SK-N-SH (cell line): ENCODE results near the gene EPHA10.

Experiments used
- ELF1 ChIP-seq: IDR thresholded peaks from 2 replicates; pipeline ENCODE4 v1.4.0; 2012
- EP300 ChIP-seq, 2 experiments: IDR thresholded peaks; 2 replicates each; pipeline versions ENCODE4 v1.4.0 to v1.6.1; 2012; ENCODE audit warnings: borderline replicate concordance in 1 of 2, low read depth in 1 of 2, low read length in 1 of 2
- GATA2 ChIP-seq: sonication (generic); formaldehyde crosslinking; IDR thresholded peaks from 2 replicates; pipeline ENCODE4 v1.5.0; 2020; ENCODE audit warnings: mild to moderate bottlenecking, missing genetic modification reagents
- NFIC ChIP-seq: IDR thresholded peaks from 2 replicates; pipeline ENCODE4 v1.4.0; 2012; ENCODE audit warnings: borderline replicate concordance
- POLR2AphosphoS5 ChIP-seq: IDR thresholded peaks from 2 replicates; pipeline ENCODE4 v1.6.1; 2012; ENCODE audit warnings: low read depth, low read length
- RAD21 ChIP-seq: IDR thresholded peaks from 2 replicates; pipeline ENCODE4 v1.6.1; 2012; ENCODE audit warnings: mild to moderate bottlenecking, low read length
- SIN3A ChIP-seq: IDR thresholded peaks from 2 replicates; pipeline ENCODE4 v1.6.1; 2012; ENCODE audit warnings: low read depth, mild to moderate bottlenecking, low read length, moderate library complexity, borderline replicate concordance
- TEAD4 ChIP-seq: IDR thresholded peaks from 2 replicates; pipeline ENCODE4 v1.4.0; 2012; ENCODE audit warnings: mild to moderate bottlenecking, borderline replicate concordance; ENCODE audit not compliant: insufficient read depth
- YY1 ChIP-seq: IDR thresholded peaks from 2 replicates; pipeline ENCODE4 v1.4.0; 2012; ENCODE audit warnings: low read depth, mild to moderate bottlenecking
- TF ChIP-seq, protein P1 (sequence below): fragments of 200-600 bp; sonication (generic); IDR thresholded peaks from 2 replicates; pipeline ENCODE4 v1.6.1; 2017; ENCODE audit warnings: antibody characterized with exemption, mild to moderate bottlenecking, moderate library complexity
- TF ChIP-seq, protein P2 (sequence below): IDR thresholded peaks from 2 replicates; pipeline ENCODE4 v1.6.1; 2012; ENCODE audit warnings: mild to moderate bottlenecking, low read depth, low read length, moderate library complexity
- TF ChIP-seq, protein P3 (sequence below): IDR thresholded peaks from 2 replicates; pipeline ENCODE4 v1.4.0; 2012; ENCODE audit warnings: low read depth
- TF ChIP-seq, protein P4 (sequence below): IDR thresholded peaks from 2 replicates; pipeline ENCODE4 v1.4.0; 2012; ENCODE audit warnings: low read depth, borderline replicate concordance

DNA sequence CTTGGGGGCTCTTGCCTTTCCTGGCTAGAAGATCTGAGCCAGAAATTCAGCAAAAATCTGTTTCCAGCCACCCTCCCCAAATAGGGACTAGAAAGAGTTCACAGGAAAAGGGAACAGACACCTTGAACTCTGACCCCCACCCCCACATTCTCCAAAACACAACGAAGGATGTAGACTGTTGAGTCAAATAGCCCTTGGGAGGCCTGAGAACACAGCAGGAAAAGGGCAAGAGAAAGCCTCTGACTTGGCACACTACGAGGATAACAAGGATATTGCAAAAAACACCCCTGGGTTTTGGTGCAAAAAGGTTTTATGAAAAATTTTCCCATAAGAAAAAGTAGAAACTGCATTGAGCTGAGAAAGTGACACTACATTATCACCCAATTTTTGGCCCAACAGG, 45.0 kb upstream of the EPHA10 start:
- TF ChIP-seq, protein P1, sequence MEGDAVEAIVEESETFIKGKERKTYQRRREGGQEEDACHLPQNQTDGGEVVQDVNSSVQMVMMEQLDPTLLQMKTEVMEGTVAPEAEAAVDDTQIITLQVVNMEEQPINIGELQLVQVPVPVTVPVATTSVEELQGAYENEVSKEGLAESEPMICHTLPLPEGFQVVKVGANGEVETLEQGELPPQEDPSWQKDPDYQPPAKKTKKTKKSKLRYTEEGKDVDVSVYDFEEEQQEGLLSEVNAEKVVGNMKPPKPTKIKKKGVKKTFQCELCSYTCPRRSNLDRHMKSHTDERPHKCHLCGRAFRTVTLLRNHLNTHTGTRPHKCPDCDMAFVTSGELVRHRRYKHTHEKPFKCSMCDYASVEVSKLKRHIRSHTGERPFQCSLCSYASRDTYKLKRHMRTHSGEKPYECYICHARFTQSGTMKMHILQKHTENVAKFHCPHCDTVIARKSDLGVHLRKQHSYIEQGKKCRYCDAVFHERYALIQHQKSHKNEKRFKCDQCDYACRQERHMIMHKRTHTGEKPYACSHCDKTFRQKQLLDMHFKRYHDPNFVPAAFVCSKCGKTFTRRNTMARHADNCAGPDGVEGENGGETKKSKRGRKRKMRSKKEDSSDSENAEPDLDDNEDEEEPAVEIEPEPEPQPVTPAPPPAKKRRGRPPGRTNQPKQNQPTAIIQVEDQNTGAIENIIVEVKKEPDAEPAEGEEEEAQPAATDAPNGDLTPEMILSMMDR, result no peak
- TF ChIP-seq SIN3A, result no peak
- TF ChIP-seq NFIC, result no peak
- TF ChIP-seq, protein P2, sequence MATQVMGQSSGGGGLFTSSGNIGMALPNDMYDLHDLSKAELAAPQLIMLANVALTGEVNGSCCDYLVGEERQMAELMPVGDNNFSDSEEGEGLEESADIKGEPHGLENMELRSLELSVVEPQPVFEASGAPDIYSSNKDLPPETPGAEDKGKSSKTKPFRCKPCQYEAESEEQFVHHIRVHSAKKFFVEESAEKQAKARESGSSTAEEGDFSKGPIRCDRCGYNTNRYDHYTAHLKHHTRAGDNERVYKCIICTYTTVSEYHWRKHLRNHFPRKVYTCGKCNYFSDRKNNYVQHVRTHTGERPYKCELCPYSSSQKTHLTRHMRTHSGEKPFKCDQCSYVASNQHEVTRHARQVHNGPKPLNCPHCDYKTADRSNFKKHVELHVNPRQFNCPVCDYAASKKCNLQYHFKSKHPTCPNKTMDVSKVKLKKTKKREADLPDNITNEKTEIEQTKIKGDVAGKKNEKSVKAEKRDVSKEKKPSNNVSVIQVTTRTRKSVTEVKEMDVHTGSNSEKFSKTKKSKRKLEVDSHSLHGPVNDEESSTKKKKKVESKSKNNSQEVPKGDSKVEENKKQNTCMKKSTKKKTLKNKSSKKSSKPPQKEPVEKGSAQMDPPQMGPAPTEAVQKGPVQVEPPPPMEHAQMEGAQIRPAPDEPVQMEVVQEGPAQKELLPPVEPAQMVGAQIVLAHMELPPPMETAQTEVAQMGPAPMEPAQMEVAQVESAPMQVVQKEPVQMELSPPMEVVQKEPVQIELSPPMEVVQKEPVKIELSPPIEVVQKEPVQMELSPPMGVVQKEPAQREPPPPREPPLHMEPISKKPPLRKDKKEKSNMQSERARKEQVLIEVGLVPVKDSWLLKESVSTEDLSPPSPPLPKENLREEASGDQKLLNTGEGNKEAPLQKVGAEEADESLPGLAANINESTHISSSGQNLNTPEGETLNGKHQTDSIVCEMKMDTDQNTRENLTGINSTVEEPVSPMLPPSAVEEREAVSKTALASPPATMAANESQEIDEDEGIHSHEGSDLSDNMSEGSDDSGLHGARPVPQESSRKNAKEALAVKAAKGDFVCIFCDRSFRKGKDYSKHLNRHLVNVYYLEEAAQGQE, result no peak
- TF ChIP-seq POLR2AphosphoS5, result no peak
- TF ChIP-seq, protein P3, sequence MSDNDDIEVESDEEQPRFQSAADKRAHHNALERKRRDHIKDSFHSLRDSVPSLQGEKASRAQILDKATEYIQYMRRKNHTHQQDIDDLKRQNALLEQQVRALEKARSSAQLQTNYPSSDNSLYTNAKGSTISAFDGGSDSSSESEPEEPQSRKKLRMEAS, result no peak
- no peak for TF ChIP-seq GATA2
- TF ChIP-seq, protein P4, sequence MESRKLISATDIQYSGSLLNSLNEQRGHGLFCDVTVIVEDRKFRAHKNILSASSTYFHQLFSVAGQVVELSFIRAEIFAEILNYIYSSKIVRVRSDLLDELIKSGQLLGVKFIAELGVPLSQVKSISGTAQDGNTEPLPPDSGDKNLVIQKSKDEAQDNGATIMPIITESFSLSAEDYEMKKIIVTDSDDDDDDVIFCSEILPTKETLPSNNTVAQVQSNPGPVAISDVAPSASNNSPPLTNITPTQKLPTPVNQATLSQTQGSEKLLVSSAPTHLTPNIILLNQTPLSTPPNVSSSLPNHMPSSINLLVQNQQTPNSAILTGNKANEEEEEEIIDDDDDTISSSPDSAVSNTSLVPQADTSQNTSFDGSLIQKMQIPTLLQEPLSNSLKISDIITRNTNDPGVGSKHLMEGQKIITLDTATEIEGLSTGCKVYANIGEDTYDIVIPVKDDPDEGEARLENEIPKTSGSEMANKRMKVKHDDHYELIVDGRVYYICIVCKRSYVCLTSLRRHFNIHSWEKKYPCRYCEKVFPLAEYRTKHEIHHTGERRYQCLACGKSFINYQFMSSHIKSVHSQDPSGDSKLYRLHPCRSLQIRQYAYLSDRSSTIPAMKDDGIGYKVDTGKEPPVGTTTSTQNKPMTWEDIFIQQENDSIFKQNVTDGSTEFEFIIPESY, result no peak
- TF ChIP-seq EP300 (IDR thresholded peaks at IDR 0.05; ENCODE audit: borderline replicate concordance in 1 of 2, low read depth in 1 of 2, low read length in 1 of 2), result no peak
- TF ChIP-seq RAD21, result no peak
- no peak for TF ChIP-seq YY1
- TF ChIP-seq TEAD4, result no peak
- no peak for TF ChIP-seq ELF1
